GM12891 (cell line): ENCODE results near the gene APOL3.
A peak's percentile ranks its signal among the peaks of the same experiment; 100 is the strongest.

Experiments used
- PAX5 ChIP-seq: IDR thresholded peaks from 2 replicates; pipeline ENCODE4 v1.6.1; 2011; ENCODE audit warnings: low read length, moderate library complexity, mild to moderate bottlenecking; ENCODE audit not compliant: insufficient read depth, severe bottlenecking
- POLR2A ChIP-seq: IDR thresholded peaks from 2 replicates; pipeline ENCODE4 v1.6.1; 2011; ENCODE audit warnings: low read depth, low read length, control low read depth
- POLR2AphosphoS5 ChIP-seq: IDR thresholded peaks from 2 replicates; pipeline ENCODE4 v1.6.1; 2011; ENCODE audit warnings: low read depth, low read length, control low read depth
- SPI1 ChIP-seq: IDR thresholded peaks from 2 replicates; pipeline ENCODE4 v1.6.1; 2011; ENCODE audit warnings: low read depth, low read length, control low read depth
- TAF1 ChIP-seq: IDR thresholded peaks from 2 replicates; pipeline ENCODE4 v1.6.1; 2011; ENCODE audit warnings: low read depth, low read length, control low read depth

DNA sequence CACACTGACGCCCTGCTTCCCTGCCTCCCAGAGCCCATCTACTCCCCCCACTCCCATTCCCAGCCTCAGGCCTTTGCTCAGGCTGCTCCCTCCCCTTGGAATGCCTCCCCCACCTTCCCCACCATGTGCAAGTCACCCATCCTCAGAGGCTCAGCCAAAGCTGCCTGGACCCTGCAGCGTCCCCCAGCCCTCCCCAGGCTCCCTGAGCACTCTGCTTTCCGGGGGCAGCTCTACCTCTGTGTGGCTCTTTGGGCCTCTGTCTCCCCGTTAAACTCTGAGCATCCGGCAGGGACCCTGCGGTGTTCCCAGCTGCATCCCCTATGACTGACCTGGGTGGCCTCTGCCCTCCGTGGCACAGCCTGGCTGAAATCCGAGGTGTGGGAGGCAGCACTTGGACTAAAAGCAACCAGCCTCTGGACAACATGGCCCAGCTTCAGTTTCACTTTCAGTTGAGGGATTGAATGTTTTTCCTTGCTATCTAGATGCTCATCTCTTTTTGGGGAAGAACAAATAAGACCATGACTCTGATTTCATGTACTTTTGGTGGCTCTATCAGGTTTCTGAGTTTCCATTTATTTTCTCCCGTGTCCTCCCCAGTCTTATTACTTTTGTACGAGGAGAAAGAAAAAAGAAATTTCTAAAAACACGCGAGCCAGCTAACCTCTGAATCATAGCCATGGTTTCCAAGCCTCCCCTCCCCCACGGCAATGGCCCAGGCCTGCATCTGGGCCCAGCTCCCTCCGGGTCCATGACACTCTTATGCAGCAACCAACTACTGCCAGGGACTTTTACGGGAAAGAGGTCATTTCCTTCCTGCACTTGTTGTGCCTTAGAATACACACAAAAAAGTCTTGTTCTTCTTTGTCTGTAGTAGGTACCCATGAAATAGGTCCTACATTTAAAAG, 3.8 kb downstream of the APOL3 start:
- no peak for TF ChIP-seq POLR2AphosphoS5
- no peak for TF ChIP-seq POLR2A
- TF ChIP-seq TAF1: 0 out of 2 replicates have a peak, but pooled peaks have one; percentile 22
- no peak for TF ChIP-seq SPI1
- TF ChIP-seq PAX5: no peak
